ENCODE data around the gene SPNS2.

Gene SPNS2

DNA sequence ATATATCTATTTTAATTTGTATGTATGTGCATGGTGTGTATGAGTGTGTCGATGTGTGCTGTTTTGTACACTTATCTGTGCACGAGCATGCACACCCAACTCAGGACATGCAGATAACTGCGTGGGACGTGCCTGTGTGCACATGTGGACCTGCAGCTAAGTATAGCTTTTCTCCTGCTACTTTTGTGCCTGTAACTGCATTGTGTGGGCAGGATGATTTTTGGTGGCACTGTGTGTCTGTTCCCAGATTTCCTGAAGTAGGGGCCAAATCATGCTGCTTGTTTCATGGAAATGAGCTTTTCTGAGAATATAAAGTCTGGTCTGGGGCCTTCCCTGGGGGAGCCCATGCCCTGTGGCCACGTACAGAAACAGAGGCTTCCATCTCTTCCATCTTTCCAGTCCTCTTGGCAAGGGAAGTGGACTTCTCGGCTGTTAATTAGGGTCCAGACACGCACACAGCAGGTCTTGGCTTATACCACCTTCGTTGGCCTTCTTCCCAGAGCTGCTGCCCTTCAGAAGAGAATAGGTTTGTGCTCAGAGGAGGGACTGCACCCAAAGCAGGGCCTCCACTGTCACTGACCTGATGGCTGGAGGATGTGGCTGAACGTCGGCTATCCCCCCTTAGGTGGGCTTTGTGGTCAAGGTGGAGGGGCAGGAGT, 34.7 kb upstream of the SPNS2 start:
- no peak overlapping the region for H2BK120ac ChIP-seq (ENCODE audit: low read depth, low read length)
- H4K5ac ChIP-seq (ENCODE audit: low read length): no peak overlapping the region
- H3K4me1 ChIP-seq (ENCODE audit: control insufficient read depth, low read depth, low read length): no peaks in the 10 kb centered on the region
- WGBS (ENCODE audit: extremely low coverage, insufficient coverage, low lambda C conversion rate): no CpG with 5 or more reads among the region's 10 CpGs
- no peak overlapping the region for H3K4me2 ChIP-seq (ENCODE audit: low read length)
- H3K23ac ChIP-seq (ENCODE audit: low read length): no peak overlapping the region
- H2BK5ac ChIP-seq (ENCODE audit: low read length): no peak overlapping the region
- no peak overlapping the region for H2BK15ac ChIP-seq (replicated peaks; ENCODE audit: low read depth)
- no peak overlapping the region for H3K27ac ChIP-seq (ENCODE audit: low read depth, low read length)
- H3K79me1 ChIP-seq (ENCODE audit: low read length): no peaks in the 10 kb centered on the region
- H2AK5ac ChIP-seq (ENCODE audit: low read length): no peak overlapping the region
- H3K27me3 ChIP-seq (ENCODE audit: insufficient read depth, low read length, poor library complexity): no peaks in the 10 kb centered on the region
- no peak overlapping the region for H4K8ac ChIP-seq (ENCODE audit: low read depth, low read length)
- H3K36me3 ChIP-seq (ENCODE audit: control insufficient read depth, insufficient read depth, low read length): no peaks in the 10 kb centered on the region
- H3K9ac ChIP-seq (ENCODE audit: low read length): no peak overlapping the region
- no peaks in the 10 kb centered on the region for H3K79me2 ChIP-seq (ENCODE audit: control insufficient read depth, insufficient read depth, low read length)
- H3K56ac ChIP-seq (ENCODE audit: low read length): no peak overlapping the region
- H3K4ac ChIP-seq (ENCODE audit: low read depth, low read length): no peak overlapping the region
- H3K4me3 ChIP-seq (ENCODE audit: low read length): no peak overlapping the region
- no peak for DNase-seq
- no peak overlapping the region for H3K18ac ChIP-seq (ENCODE audit: low read length)

DNA sequence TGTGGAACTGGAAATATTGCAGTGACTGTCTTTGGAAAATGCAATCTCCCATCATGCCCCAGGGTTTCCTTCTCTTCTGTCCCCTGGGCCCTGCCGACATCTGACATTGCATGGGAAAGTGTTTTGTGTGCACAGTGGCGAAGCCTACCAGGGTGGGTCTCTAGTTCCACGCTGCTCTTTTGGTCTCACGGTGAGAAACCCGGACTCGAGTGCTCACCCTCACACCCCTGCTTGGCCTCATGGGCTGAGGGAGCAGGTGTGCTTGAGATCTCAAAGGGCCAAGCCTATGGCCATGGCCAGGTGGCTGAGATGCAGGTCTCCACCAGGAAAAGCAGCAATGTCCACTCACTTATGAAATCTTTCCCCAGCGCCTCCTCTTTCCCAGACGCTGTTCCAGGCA, 32.9 kb upstream of the SPNS2 start:
- H3K4me3 ChIP-seq (ENCODE audit: low read length): no peak overlapping the region
- WGBS (ENCODE audit: extremely low coverage, insufficient coverage, low lambda C conversion rate): no CpG with 5 or more reads among the region's 8 CpGs
- no peak overlapping the region for H3K9ac ChIP-seq (ENCODE audit: low read length)
- H3K4me1 ChIP-seq (ENCODE audit: control insufficient read depth, low read depth, low read length): no peaks in the 10 kb centered on the region
- DNase-seq: no peak
- no peak overlapping the region for H3K18ac ChIP-seq (ENCODE audit: low read length)
- H3K27me3 ChIP-seq (ENCODE audit: insufficient read depth, low read length, poor library complexity): no peaks in the 10 kb centered on the region
- H4K5ac ChIP-seq (ENCODE audit: low read length): no peak overlapping the region
- H2BK120ac ChIP-seq (ENCODE audit: low read depth, low read length): no peak overlapping the region
- no peak overlapping the region for H2AK5ac ChIP-seq (ENCODE audit: low read length)
- no peak overlapping the region for H3K23ac ChIP-seq (ENCODE audit: low read length)
- no peaks in the 10 kb centered on the region for H3K79me2 ChIP-seq (ENCODE audit: control insufficient read depth, insufficient read depth, low read length)
- H3K4me2 ChIP-seq (ENCODE audit: low read length): no peak overlapping the region
- no peak overlapping the region for H2BK5ac ChIP-seq (ENCODE audit: low read length)
- H3K36me3 ChIP-seq (ENCODE audit: control insufficient read depth, insufficient read depth, low read length): no peaks in the 10 kb centered on the region
- H3K56ac ChIP-seq (ENCODE audit: low read length): no peak overlapping the region
- H3K79me1 ChIP-seq (ENCODE audit: low read length): no peaks in the 10 kb centered on the region
- no peak overlapping the region for H3K27ac ChIP-seq (ENCODE audit: low read depth, low read length)
- H2BK15ac ChIP-seq (replicated peaks; ENCODE audit: low read depth): no peak overlapping the region
- no peak overlapping the region for H3K4ac ChIP-seq (ENCODE audit: low read depth, low read length)
- no peak overlapping the region for H4K8ac ChIP-seq (ENCODE audit: low read depth, low read length)

DNA sequence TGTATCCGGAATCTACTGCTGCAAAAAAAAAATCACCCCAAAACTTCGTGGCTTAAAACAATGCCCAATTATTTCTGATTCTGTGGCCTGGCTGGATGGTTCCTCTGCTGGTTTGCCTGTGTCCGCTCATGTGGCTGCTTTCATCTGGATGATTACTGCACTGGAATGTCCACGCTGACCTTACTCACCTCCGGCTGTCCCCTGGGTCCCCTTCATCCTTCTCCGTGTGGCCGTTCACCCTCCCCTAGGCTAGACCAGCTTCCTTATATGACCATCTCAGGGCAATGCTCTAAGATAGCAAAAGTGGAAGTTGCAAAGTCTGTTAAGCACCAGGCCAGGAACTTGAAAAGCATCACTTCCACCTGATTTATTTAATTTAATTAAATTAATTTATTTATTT, 31.4 kb upstream of the SPNS2 start:
- Histone ChIP-seq H3K4me3 (ENCODE audit: low read length) (no peak overlapping the region), H3K27me3 (ENCODE audit: insufficient read depth, low read length, poor library complexity) (no peaks in the 10 kb centered on the region), H3K4me2 (ENCODE audit: low read length) (no peak overlapping the region), H3K23ac (ENCODE audit: low read length) (no peak overlapping the region), H3K9ac (ENCODE audit: low read length) (no peak overlapping the region), H3K79me1 (ENCODE audit: low read length) (no peaks in the 10 kb centered on the region), H2BK5ac (ENCODE audit: low read length) (no peak overlapping the region), H3K4ac (ENCODE audit: low read depth, low read length) (no peak overlapping the region), H3K36me3 (ENCODE audit: control insufficient read depth, insufficient read depth, low read length) (no peaks in the 10 kb centered on the region), H4K5ac (ENCODE audit: low read length) (no peak overlapping the region), H3K27ac (ENCODE audit: low read depth, low read length) (no peak overlapping the region), H2AK5ac (ENCODE audit: low read length) (no peak overlapping the region), H2BK120ac (ENCODE audit: low read depth, low read length) (no peak overlapping the region), H3K56ac (ENCODE audit: low read length) (no peak overlapping the region), H2BK15ac (replicated peaks; ENCODE audit: low read depth) (no peak overlapping the region), H3K4me1 (ENCODE audit: control insufficient read depth, low read depth, low read length) (no peaks in the 10 kb centered on the region), H4K8ac (ENCODE audit: low read depth, low read length) (no peak overlapping the region), H3K79me2 (ENCODE audit: control insufficient read depth, insufficient read depth, low read length) (no peaks in the 10 kb centered on the region), H3K18ac (ENCODE audit: low read length) (no peak overlapping the region)
- no peak for DNase-seq
- WGBS (ENCODE audit: extremely low coverage, insufficient coverage, low lambda C conversion rate): no CpG with 5 or more reads among the region's 7 CpGs

DNA sequence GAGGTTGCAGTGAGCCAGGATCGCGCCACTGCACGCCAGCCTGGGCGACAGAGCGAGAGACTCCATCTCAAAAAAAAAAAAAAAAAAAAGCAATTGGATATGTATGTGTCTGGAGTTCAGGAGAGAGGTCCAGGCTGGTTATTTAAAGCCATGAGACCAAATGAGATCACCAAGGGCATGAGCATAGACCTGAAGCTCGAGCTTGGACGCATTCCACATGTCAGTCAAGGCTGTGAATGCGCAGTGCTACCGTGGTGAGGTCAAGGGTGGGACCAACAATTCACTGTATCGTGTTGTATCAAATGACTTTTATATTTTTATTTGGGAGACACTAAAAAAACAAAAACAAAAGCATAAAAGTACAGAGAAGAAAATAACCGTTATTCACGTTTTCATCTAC, 29.1 kb upstream of the SPNS2 start:
- Histone ChIP-seq H2AK5ac (ENCODE audit: low read length) (no peak overlapping the region), H3K18ac (ENCODE audit: low read length) (no peak overlapping the region), H4K8ac (ENCODE audit: low read depth, low read length) (no peak overlapping the region), H3K79me1 (ENCODE audit: low read length) (no peaks in the 10 kb centered on the region), H3K23ac (ENCODE audit: low read length) (no peak overlapping the region), H3K56ac (ENCODE audit: low read length) (no peak overlapping the region), H2BK120ac (ENCODE audit: low read depth, low read length) (no peak overlapping the region), H3K27me3 (ENCODE audit: insufficient read depth, low read length, poor library complexity) (no peaks in the 10 kb centered on the region), H3K9ac (ENCODE audit: low read length) (no peak overlapping the region), H3K4me2 (ENCODE audit: low read length) (no peak overlapping the region), H3K4me1 (ENCODE audit: control insufficient read depth, low read depth, low read length) (no peaks in the 10 kb centered on the region), H3K4ac (ENCODE audit: low read depth, low read length) (no peak overlapping the region), H4K5ac (ENCODE audit: low read length) (no peak overlapping the region), H3K4me3 (ENCODE audit: low read length) (no peak overlapping the region), H2BK5ac (ENCODE audit: low read length) (no peak overlapping the region), H3K36me3 (ENCODE audit: control insufficient read depth, insufficient read depth, low read length) (no peaks in the 10 kb centered on the region), H3K79me2 (ENCODE audit: control insufficient read depth, insufficient read depth, low read length) (no peaks in the 10 kb centered on the region), H2BK15ac (replicated peaks; ENCODE audit: low read depth) (no peak overlapping the region), H3K27ac (ENCODE audit: low read depth, low read length) (no peak overlapping the region)
- DNase-seq: no peak
- WGBS (ENCODE audit: extremely low coverage, insufficient coverage, low lambda C conversion rate): no CpG with 5 or more reads among the region's 12 CpGs

DNA sequence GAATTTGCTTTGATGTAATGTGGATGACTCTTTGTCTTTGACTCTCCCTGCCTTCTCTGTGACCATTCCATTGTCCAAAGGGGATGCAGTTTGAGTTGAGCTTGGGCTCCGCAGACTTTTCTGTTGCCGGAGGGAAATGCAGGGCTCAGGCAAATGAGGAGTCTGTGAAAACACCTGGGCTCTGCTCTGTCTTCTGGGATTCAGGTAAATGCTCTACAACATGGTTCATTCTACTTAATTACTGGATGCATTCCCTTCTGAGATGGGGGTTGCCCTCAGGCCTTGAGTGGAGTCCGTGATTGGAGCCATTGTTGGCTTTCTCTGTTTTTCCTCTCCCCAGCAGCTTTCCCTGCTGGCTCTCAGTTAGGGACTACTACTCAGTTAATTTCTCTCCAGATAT, 26.4 kb upstream of the SPNS2 start:
- Histone ChIP-seq H3K4ac (ENCODE audit: low read depth, low read length) (no peak overlapping the region), H2BK15ac (replicated peaks; ENCODE audit: low read depth) (no peak overlapping the region), H2BK5ac (ENCODE audit: low read length) (no peak overlapping the region), H3K4me2 (ENCODE audit: low read length) (no peak overlapping the region), H3K9ac (ENCODE audit: low read length) (no peak overlapping the region), H3K79me1 (ENCODE audit: low read length) (no peaks in the 10 kb centered on the region), H2BK120ac (ENCODE audit: low read depth, low read length) (no peak overlapping the region), H3K23ac (ENCODE audit: low read length) (no peak overlapping the region), H3K18ac (ENCODE audit: low read length) (no peak overlapping the region), H2AK5ac (ENCODE audit: low read length) (no peak overlapping the region), H3K79me2 (ENCODE audit: control insufficient read depth, insufficient read depth, low read length) (no peaks in the 10 kb centered on the region), H3K4me3 (ENCODE audit: low read length) (no peak overlapping the region), H3K27me3 (ENCODE audit: insufficient read depth, low read length, poor library complexity) (no peaks in the 10 kb centered on the region), H4K8ac (ENCODE audit: low read depth, low read length) (no peak overlapping the region), H3K36me3 (ENCODE audit: control insufficient read depth, insufficient read depth, low read length) (no peaks in the 10 kb centered on the region), H3K4me1 (ENCODE audit: control insufficient read depth, low read depth, low read length) (no peaks in the 10 kb centered on the region), H3K27ac (ENCODE audit: low read depth, low read length) (no peak overlapping the region), H3K56ac (ENCODE audit: low read length) (no peak overlapping the region), H4K5ac (ENCODE audit: low read length) (no peak overlapping the region)
- peak; percentile 34 for DNase-seq
- WGBS (ENCODE audit: extremely low coverage, insufficient coverage, low lambda C conversion rate): no CpG with 5 or more reads among the region's 3 CpGs

DNA sequence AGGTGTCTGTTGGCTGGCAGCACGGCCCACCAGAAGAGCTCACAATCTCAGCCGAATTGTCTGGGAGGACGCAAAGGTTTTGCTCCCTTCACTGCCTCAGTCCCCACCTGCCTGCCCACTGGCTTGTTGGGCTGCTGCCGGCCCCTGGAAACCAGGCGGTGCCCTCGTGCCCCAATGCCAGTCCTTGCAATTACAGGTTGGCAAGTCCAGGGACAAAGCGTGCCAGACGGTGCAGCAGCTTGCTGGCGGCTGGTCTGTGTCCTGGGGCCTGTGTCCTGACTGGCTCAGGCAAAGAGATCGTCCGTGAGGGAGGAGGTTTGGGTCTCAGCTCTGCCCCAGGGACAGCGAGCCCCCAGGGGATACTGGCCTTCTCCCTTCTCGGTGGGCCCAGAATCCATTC, 24.6 kb upstream of the SPNS2 start:
- no CpG with 5 or more reads among the region's 13 CpGs for WGBS (ENCODE audit: extremely low coverage, insufficient coverage, low lambda C conversion rate)
- no peak overlapping the region for H2BK15ac ChIP-seq (replicated peaks; ENCODE audit: low read depth)

More for the DNA sequence above, 24.6 kb upstream of the SPNS2 start:
- H4K5ac ChIP-seq (ENCODE audit: low read length): no peak overlapping the region
- no peak overlapping the region for H3K4me3 ChIP-seq (ENCODE audit: low read length)
- no peaks in the 10 kb centered on the region for H3K36me3 ChIP-seq (ENCODE audit: control insufficient read depth, insufficient read depth, low read length)
- no peak overlapping the region for H2AK5ac ChIP-seq (ENCODE audit: low read length)
- H3K27ac ChIP-seq (ENCODE audit: low read depth, low read length): no peak overlapping the region
- H3K79me1 ChIP-seq (ENCODE audit: low read length): no peaks in the 10 kb centered on the region
- no peak overlapping the region for H2BK5ac ChIP-seq (ENCODE audit: low read length)
- no peak overlapping the region for H4K8ac ChIP-seq (ENCODE audit: low read depth, low read length)
- H3K4me2 ChIP-seq (ENCODE audit: low read length): no peak overlapping the region
- no peak overlapping the region for H3K9ac ChIP-seq (ENCODE audit: low read length)
- no peaks in the 10 kb centered on the region for H3K27me3 ChIP-seq (ENCODE audit: insufficient read depth, low read length, poor library complexity)
- H3K18ac ChIP-seq (ENCODE audit: low read length): no peak overlapping the region
- no peak overlapping the region for H2BK120ac ChIP-seq (ENCODE audit: low read depth, low read length)
- no peak overlapping the region for H3K56ac ChIP-seq (ENCODE audit: low read length)
- H3K23ac ChIP-seq (ENCODE audit: low read length): no peak overlapping the region
- no peaks in the 10 kb centered on the region for H3K79me2 ChIP-seq (ENCODE audit: control insufficient read depth, insufficient read depth, low read length)
- no peak overlapping the region for H3K4ac ChIP-seq (ENCODE audit: low read depth, low read length)
- no peak for DNase-seq
- H3K4me1 ChIP-seq (ENCODE audit: control insufficient read depth, low read depth, low read length): no peaks in the 10 kb centered on the region

Data from mesendoderm (in vitro differentiated cells).